Left cardiac atrium (tissue), 4 donors: ENCODE measurements around the gene GAL3ST2. TPM values are rescaled to one million over a fixed set of nuclear protein-coding genes. Genes with fewer than 3 reads are reported as not detected.
"Not testable (repeated sequence)": the region's sequence is repeated elsewhere in the genome, so short reads cannot be mapped to it uniquely, and the experiment has no call there.

Source experiments
- ATAC-seq, 2 donors: fragments of 200-7000 bp; cut with Tn5 transposase; one replicate each; pipeline ENCODE4 v1.9.1; 2020; ENCODE audit warnings: mild to moderate bottlenecking in 2 of 2, moderate library complexity in 2 of 2
- DNase-seq: peaks from one replicate; pipeline ENCODE4 v3.0.0-alpha.2; 2020
- intact Hi-C, 2 donors: fragments of 100-400 bp; cut with DNase I; formaldehyde crosslinking; loops; one replicate each; pipeline versions ENCODE4 v1.14.1 to v1.15.1; 2022 to 2023
- total RNA-seq, 2 donors: library from RNA; stranded (reverse); fragmentation: NEBNext Ultra II Directional; extraction: Animal tissue kit (Norgen Biotek cat#: 25700); gene quantifications; one replicate each; pipeline ENCODE4 v1.2.1, GENCODE V29; 2021
- donor health status: DM: no; HTN: yes; CAD: no.
- donor health status: DM: no; HTN: yes; CAD: no; lungs with severe emphysema.
- donor health status: DM: yes; HTN: yes; CAD: no.
- donor health status: Dilated cardiomyopathy.

Gene GAL3ST2
- total RNA-seq, 2 donors from 2014 or later: 0.44 TPM; not detected in 1

DNA sequence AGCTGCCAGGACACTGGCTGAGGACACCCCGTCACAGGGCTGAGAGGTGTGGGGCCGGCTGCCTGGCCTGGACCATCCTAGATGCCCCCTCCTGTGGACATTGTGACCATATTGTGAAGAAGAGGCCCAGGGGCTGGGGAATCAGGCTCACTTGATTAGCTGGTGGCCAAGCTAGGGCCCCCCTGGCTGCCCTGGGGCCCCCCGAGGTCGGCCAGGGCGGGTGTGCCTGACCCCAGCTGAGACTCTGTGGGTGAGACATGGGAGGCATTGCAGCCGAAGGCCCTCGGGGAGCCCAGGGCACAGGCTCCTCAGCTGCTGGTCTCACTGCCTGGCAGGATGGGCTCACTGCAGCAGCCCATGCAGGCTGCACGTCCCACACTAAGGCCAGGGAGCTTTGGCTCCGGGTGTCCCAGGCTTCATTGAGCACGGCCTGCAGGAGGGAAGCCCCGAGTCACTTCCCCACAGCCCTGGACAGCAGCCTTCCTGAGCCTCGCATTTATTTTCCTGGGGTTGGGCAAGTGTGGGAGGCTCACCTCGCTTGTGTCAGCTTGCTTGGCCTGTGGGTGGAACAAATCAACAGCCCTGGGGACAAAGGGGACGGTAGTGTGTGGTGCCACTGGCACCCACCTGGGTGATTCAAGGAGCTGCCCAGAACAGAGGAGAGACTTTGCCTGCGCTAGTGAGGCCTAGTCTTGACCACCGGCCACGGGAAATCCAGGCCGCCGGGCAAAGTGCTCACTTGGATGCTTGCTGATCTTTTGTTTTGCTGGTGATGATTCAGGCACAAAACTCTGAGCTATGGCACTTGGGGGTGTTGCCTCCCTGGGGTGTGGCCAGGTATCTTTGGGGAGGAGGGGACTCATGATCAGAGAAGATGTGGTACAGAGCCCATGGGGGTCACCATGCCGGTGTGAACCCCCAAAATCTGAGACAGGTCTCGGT, 1.3 kb downstream of the GAL3ST2 start:
- DNase-seq (no peak), ATAC-seq (no peak)
- intact Hi-C loops: no loop called here

DNA sequence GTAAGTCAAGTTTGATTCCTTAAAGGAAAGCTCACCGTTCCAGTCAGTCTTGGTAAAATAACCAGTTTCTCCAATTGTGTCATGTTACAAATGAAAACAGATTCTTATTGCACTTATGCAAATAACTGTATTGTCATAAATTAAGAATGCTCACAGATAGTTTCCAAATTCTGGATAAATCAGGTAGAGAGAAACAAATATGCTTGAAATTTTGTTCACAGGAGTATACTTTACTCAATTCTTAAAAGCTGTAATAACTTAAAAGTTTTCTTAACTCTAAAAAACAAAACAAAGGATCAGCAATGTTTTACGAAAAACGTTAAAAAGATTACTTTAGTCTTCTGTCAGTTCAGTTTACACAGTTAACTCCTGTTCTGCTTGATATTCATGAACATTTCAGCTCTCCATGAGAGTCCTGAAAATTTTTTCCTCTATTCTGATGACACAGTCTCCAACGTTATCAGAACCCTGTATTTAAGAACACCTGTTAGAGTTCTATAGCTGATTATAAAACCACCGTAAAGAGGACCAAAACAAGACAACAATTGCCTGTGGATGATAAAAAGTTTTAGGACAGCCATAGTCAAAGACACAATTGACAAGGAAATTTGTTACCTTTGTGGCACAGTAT, 4.4 kb downstream of the GAL3ST2 start:
- intact Hi-C loops: no loop called here
- DNase-seq: no peak
- no peak for ATAC-seq

DNA sequence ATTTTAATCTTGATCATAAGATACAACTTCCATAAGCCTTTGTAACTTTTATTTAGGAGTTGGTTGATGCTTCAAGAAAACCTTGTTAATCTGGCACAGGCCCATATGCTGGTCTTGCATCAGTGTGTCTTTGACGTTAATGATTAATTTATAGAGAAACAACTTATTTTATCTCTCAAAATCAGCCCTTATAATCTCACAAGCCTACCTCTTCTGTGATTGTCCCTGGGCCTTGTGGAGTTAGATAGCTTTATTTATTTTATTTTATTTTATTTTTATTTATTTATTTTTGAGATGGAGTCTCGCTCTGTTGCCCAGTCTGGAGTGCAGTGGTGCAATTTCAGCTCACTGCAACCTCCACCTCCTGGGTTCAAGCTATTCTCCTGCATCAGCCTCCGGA, 5.4 kb downstream of the GAL3ST2 start:
- ATAC-seq, DNase-seq, intact Hi-C loops: not testable (repeated sequence)

DNA sequence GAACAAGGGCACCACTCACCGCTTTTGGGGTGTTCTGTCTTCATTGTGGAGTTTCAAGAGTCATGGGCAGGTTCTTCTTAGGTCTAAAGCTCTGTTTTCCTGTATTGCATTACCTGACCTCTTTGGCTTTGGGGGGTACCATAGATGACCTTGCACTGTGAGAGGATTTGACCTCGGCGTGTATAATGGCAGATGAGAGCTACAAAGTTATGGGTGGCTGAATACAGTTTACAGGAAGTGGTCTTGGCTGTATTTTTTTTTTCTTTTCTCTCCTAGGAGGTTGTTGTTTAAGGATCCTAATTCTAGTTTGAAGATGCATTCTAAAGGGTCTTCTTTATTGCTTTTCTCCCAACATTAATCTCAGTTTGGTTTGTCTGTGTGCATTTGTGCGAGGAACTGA, 11.5 kb downstream of the GAL3ST2 start:
- ATAC-seq (no peak), DNase-seq (no peak)
- intact Hi-C loops: no loop called here

DNA sequence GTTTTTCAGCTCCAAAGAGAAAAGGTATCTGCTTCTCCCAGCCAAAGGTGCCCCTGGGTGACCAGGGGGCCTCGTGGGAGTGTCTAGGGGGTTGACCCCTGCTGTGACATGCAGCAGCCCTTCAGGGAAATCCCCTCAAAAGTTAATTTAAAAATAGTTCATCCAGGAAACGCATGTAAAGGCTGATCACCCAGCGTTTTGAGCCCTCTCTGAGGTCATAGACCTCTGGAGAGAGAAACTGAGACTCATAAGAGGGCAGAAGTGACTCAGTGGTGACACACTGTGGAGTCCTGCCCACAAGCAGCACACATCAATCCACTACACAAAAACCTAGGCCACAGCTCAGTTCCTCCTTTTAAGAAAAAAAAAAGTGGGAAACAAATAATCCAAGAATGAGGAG, 11.9 kb downstream of the GAL3ST2 start:
- ATAC-seq (no peak), DNase-seq (no peak)
- intact Hi-C loops: no loop called here

DNA sequence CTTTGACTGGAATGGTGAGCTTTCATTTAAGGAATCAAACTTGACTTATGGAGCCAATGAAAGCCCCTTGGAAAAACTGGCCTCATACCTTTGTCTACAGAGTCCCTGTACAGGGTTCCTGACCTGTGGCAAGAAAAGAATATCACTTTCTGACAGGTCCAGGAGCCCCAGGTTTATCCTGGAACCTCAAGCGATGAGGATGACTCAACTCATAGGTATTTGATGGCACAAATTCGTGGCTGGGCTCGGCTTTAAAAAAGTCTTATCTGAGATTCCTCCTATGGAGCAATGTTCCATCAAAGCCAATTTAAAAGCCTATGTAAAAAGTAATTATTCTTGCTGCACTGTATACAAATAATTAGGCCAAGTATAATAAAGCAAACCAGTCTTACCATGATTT, 14.8 kb downstream of the GAL3ST2 start:
- DNase-seq, ATAC-seq, intact Hi-C loops: not testable (repeated sequence)

DNA sequence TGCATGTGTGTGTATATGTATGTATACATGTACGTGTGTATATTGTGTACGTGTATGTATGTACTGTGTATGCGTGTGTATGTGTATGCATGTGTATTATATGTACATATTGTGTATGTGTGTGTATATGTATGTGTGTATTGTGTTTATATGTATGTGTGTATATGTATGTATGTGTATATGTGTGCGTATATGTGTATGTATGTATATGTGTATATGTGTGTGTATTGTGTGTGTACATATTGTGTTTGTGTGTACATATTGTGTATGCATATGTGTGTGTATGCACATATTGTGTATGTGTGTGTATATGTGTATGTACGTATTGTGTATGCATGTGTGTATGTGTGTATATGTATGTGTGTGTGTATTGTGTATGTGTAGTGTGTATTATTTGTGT, 16.8 kb downstream of the GAL3ST2 start:
- ATAC-seq (no peak), DNase-seq (no peak)
- intact Hi-C loops: no loop called here

DNA sequence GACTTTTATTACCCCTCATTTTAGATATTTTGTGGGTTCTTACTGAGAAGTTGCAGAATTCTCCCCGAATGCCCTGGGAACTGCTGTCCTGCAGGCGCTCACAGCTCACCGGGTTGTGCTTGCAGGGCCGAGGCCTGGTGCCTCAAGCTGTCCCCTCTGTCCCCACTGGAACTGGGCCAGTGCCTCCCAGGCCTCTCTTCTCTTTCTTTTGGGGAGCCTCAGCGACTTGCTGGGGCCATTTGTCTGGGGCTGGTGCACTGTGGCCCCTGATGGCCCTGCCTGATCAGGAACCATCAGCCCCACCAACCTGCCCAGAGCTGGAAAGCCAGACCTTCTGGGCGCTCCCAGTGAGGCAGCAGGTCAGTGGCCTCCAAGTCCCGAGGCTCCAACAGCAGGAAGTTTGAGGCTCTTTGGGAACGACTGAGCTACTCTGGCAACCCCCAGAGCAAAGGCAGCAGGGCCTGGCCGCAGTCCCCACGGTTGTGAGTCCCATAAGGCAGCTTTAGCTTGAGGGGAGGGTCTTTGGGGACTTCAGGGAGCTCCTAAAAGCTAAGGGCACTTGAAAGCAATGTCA, 17.7 kb downstream of the GAL3ST2 start:
- ATAC-seq (no peak), DNase-seq (no peak)
- intact Hi-C loops: no loop called here

DNA sequence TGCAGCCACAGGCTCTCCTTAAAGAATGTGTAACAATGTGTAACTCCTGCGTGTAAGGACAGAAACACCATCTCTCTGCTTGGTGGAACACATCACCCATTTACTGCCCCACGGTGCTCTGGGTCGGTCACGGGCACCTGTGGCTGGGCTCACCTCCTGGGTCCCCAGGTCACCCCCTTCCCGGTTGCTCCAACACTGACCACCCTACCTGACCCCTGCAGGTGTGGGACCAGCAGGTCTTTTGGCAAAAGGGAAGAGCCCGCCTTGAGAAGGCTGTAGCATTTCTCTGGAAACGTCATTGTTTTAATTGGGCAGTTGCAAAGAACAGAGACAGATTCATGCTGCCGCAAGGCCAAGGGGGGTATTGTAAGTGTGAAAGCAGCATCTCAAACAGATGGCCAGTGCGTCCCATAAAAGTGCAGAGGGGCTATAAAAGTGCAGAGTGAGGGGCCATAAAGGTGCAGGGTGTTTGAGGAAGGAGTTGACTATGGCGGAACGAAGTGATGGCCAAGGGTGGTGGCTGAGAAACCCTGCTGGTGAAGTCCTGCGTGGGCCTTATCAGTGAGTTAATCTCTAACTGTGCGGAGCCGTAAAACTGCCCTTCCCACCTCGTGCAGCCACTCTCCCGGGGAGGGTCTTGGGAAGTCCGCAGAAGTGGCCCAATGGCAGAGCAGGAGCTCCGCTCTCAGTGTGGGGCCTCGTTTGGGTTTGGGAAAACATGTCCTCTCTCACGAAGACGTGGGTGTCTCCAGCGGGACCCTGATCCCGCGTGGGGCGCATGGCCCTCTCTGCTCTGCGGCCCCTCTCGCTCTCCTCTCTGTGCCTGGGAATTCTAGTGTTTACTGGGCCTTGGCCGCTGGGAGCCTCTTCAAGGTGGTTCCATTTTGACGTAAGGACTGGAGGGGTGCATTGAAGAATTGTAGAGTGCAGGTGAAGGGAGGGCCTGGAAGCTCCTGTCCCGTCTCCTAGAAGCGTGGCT, 18.7 kb downstream of the GAL3ST2 start:
- no peak for DNase-seq
- ATAC-seq: no peak
- intact Hi-C loops: no loop called here

DNA sequence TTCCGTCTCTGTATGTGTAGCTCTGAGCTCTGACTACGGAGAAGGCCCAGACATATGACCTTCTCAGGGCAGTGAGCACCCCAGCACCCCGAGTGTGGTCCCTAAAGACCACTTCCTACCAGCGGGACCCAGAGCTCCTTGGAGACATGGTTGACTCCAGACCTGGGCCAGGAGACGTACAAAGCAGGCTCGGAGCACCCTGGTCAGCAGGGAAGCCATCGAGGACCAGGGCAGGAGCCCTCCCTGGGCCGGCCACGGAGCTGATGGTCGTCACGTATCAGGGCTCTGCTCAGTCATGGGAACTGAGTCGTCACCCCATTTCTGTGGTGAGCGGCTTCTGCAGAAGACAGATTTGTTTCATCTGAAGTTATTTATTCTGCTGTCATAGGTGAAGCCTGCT, 19.6 kb downstream of the GAL3ST2 start:
- no peak for ATAC-seq

DNA sequence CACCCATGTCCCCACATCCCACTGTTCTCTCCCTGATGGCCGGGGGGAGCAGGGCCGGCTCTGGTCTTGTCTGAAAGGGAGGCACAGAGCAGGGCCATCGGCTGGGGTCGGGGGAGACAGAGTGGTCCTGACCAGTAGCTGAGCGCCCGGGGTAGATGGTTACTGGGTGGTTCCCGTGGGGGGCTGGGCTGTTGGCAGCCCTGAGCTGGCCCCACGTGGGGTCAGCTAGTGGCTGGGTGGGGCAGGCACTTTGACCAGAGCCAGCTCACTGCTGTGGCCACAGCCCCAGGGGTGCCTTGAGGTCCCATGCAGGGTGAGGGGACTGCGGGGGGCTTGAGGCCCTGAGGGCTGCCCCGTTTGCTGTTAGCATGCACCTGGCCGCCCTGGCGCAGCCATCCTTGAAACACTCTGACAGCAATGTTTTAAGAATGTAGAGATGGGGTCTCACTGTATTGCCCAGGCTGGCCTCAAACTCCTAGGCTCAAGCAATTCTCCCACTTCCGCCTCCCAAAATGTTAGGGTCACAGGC, 20.1 kb downstream of the GAL3ST2 start:
- ATAC-seq (no peak), DNase-seq (no peak)
- intact Hi-C loops: no loop called here

More for the DNA sequence above, 19.6 kb downstream of the GAL3ST2 start:
- DNase-seq: no peak
- intact Hi-C loops: no loop called here

DNA sequence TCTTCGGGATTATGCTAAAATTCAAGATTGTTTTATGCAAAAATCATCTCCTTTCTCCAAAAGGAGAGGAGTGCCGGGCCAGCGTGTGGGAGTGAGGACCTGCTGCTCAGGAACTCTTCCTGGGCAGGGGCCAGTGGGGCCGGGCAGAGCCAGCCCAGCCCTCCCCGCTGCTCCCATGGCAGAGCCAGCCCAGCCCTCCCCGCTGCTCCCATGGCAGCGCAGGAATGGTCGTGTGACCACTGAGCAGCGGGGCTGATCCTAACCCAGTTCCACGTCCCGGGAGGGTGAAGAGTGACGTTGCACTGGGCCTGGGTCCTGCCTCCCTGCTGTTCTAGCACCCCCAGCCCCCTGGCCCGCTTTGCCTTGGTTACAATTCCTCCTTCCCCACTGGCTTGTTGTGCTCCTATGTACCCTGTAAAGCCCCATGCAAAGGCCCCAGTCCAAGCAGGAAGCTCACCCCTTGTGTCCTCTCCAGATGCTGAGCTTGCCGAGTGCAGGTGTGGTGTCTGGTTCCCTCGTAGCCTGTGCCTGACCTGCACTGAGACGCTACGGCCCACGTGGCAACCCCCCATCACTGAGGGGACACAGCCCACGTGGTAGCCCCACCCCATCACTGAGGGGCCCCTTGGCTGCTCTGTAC, 20.9 kb downstream of the GAL3ST2 start:
- ATAC-seq (peak in 1 of 2 donors; percentile 71), DNase-seq (peak; percentile 24)
- intact Hi-C loops: no loop called here

DNA sequence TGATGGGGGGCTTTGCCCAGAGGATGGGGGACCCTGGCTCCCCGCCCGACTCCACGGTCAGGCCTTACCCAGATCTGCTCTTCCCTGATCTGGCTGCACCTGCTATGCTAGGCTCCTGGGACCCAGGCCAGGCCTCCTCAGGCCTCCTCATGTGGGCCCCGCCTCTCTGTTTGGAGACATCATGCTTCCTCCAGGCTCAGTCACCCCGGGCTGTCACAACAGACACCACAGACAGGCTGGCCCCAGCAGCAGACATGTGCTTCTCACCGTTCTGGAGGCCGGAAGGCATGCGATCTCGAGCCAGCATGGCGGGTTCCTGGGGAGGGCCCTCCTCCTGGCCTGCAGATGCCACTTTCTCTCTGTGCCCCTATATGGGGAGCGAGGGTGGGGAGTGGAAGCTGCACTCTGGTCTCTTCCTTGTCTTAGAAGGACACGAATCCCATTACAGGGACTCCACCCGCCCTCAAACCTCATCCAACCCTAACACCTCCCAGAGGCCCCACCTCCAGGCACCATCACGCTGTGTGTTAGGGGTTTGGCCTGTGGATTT, 21.5 kb downstream of the GAL3ST2 start:
- intact Hi-C loops: no loop called here
- peak in 1 of 2 donors; percentile 6 for ATAC-seq
- peak; percentile 14 for DNase-seq

DNA sequence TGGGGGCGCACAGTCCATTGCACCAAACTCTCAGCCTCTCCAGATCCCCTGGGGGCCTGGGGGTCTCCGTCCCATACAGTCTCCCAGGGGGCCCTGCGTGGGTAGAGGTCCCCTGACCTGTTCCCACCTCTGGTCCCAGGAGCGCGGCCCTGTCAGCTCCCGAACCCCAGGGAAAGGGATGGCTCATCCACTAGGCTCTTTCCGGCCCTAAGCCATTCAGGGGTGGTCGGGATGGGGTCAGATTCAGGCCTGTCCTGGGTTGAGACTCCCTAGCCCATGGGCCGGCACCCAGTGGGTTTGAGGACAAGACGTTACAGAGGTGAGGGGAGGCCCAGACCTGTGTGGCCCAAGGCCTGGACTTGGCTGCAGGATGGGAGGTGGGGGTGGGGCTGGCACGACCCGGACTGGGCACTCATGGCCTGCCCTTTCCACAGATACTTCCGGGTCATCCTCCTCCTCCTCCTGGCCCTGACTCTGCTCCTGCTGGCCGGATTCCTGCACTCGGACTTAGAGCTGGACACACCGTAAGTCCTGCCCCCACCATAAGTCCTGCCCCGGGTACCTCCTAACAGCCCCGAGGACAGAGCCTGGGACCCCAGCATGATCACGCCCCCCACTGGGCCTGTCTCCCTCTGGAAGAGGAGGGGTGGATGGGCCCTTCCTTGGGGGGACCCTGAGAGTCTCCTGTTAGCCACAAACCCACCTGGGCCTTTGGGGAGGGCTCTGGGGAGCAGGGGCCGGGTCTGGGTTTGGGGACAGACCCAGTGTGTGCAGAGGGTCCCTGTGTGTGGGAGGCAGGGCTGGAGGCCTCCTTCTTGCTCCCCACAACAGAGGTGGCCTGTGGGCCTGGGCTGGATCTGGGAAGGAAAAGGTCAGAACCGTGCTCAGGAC, 22.3 kb downstream of the GAL3ST2 start:
- intact Hi-C loops: no loop called here
- DNase-seq (no peak), ATAC-seq (no peak)

DNA sequence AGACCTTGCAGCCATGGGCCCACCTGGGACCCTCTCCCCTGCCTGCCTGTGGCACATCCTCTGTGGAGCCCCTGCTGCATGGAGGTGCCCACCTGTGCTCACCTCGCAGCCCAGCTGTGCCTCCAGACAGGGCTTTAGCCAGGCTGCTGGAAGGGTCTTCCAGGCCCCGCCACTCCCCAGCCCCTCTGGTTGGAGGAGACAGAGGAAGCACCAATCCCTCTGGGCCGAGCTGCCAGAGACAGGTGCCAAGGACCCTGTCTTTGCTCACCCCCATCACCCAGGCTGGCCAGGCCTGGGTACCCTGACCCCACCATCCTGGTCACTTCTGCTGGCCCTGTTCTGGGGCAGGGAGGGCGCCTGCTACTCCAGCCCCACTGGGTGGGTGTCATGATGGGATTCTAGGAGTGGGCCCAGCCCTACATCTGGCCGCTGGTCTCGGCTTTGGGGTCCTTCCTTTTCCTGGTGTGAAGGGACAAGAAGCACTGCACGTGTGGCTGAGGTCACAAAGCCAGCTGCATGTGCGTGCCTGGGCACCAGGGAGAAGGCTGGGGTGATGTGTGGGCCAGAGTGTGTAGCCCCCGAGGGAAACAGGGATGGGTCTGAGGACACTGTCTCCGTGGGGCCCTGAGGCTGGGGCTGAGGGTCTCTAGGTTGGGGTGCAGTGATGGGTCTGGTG, 23.0 kb downstream of the GAL3ST2 start:
- ATAC-seq: no peak
- intact Hi-C loops: no loop called here
- DNase-seq: peak; percentile 14

DNA sequence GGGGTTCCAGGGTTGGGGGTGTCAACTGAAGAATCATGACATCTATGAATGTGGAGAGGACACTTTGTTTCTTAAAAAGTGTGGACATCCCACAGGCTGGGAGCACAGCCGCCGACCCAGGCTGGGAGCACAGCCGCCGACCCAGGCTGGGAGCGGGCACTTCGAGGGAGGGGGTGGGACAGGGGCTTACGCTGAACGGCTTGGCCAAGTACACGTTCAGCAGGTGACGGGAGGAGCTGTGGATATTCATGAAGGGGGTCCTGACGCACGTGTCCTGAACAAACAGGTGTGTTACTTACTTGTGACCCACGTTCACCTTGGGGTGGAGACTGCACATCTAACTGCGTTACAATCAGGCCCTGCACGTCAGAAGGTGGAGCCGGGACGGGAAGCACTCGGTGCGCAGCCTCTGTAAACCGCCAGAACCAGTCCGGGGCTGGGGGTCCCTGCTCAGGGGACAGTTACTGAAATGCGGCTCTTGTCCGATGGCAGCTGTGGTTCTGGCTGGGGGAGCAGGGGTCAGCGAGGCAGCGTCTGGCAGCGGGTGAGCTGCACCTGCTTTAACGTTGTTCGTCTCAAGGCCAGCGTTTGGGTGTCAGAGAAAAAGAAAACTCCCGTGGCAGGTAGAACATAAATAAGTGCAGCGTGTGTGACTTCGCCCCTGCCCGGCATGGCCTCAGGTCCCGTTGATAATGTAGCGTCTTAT, 23.7 kb downstream of the GAL3ST2 start:
- ATAC-seq, intact Hi-C loops, DNase-seq: not testable (repeated sequence)
